Prostate gland (tissue), 2 donors: ENCODE data around the gene LZTS3.

Experiments used
- CTCF ChIP-seq, 4 experiments: fragments of 200-600 bp in 2 of 4; fragments of 450-650 bp in 2 of 4; sonication (generic) in 2 of 4; IDR thresholded peaks; 1 replicate in 3 of 4; 2 replicates in 1 of 4; pipeline ENCODE4 v1.5.1; 2016 to 2019; ENCODE audit warnings: antibody characterized with exemption in 4 of 4, mild to moderate bottlenecking in 2 of 4, moderate library complexity in 2 of 4
- POLR2A ChIP-seq: fragments of 450-650 bp; IDR thresholded peaks from one replicate; pipeline ENCODE4 v1.6.1; 2016; ENCODE audit warnings: antibody characterized with exemption, mild to moderate bottlenecking
- POLR2AphosphoS5 ChIP-seq: sonication (generic); formaldehyde crosslinking; IDR thresholded peaks from one replicate; pipeline ENCODE4 v1.6.1; 2017; ENCODE audit warnings: antibody characterized with exemption

- TF ChIP-seq CTCF (IDR thresholded peaks at IDR 0.05) (no peak), POLR2AphosphoS5 (no peak), POLR2A (no peak)
Measured at GRCh38 chr20:3203315-3204123, 30.2 kb upstream of the LZTS3 start.
